CD14-positive monocyte (primary cell): ENCODE data around the gene GLYATL2. TPM values are rescaled to one million over a fixed set of nuclear protein-coding genes. Genes with fewer than 3 reads are reported as not detected.

Experiments
- DNase-seq, 3 donors: peaks; one replicate each; pipeline ENCODE4 v3.0.0-alpha.2; 2011 to 2022
- H2AFZ ChIP-seq: 2 replicates; pipeline ENCODE4 v1.6.0; 2012; ENCODE audit warnings: mild to moderate bottlenecking, low read depth, low read length, inconsistent platforms; ENCODE audit not compliant: insufficient read depth, poor library complexity, severe bottlenecking
- H3K27ac ChIP-seq, 2 donors: 1 replicate in 1 of 2; 2 replicates in 1 of 2; pipeline ENCODE4 v1.5.1; 2012 to 2013; ENCODE audit warnings: low read length in 2 of 2, control low read depth in 1 of 2, inconsistent platforms in 1 of 2, low read depth in 1 of 2, mild to moderate bottlenecking in 1 of 2
- H3K27me3 ChIP-seq, 2 donors: one replicate each; pipeline versions ENCODE4 v1.6.0 to v1.6.1; 2011 to 2013; ENCODE audit warnings: low read length in 2 of 2; ENCODE audit not compliant: control insufficient read depth in 2 of 2, insufficient read depth in 2 of 2
- H3K36me3 ChIP-seq, 2 donors: replicated peaks in 1 of 2; 1 replicate in 1 of 2; 2 replicates in 1 of 2; pipeline versions ENCODE4 v1.5.1 to v1.6.1; 2012 to 2013; ENCODE audit warnings: low read length in 2 of 2, control low read depth in 1 of 2, inconsistent platforms in 1 of 2, mild to moderate bottlenecking in 1 of 2; ENCODE audit not compliant: insufficient read depth in 2 of 2, control insufficient read depth in 1 of 2
- H3K4me1 ChIP-seq, 2 donors: 1 replicate in 1 of 2; 2 replicates in 1 of 2; pipeline versions ENCODE4 v1.5.1 to v1.6.1; 2012 to 2013; ENCODE audit warnings: low read length in 2 of 2, control low read depth in 1 of 2, inconsistent platforms in 1 of 2, mild to moderate bottlenecking in 1 of 2, moderate library complexity in 1 of 2; ENCODE audit not compliant: insufficient read depth in 2 of 2, control insufficient read depth in 1 of 2
- H3K4me2 ChIP-seq: replicated peaks from 2 replicates; pipeline ENCODE3; 2012; ENCODE audit warnings: low read length, moderate library complexity, mild to moderate bottlenecking; ENCODE audit not compliant: poor library complexity, severe bottlenecking; ENCODE audit errors: extremely low read depth
- H3K4me3 ChIP-seq, 3 experiments: fragments of 200-600 bp in 1 of 3; sonication (generic) in 1 of 3; replicated peaks in 1 of 3; 1 replicate in 2 of 3; 2 replicates in 1 of 3; pipeline ENCODE4 v1.5.1; 2011 to 2013; ENCODE audit warnings: low read length in 3 of 3, mild to moderate bottlenecking in 3 of 3, control low read depth in 2 of 3, low read depth in 2 of 3, inconsistent platforms in 1 of 3, moderate library complexity in 1 of 3
- H3K79me2 ChIP-seq: 2 replicates; pipeline ENCODE4 v1.6.0; 2012; ENCODE audit warnings: mild to moderate bottlenecking, control low read depth, inconsistent platforms, low read length, moderate library complexity; ENCODE audit not compliant: insufficient read depth
- H3K9ac ChIP-seq: 2 replicates; pipeline ENCODE4 v1.6.0; 2017; ENCODE audit warnings: low read length, mild to moderate bottlenecking; ENCODE audit not compliant: insufficient read depth, poor library complexity, severe bottlenecking
- H3K9me3 ChIP-seq, 2 donors: replicated peaks in 1 of 2; 1 replicate in 1 of 2; 2 replicates in 1 of 2; pipeline versions ENCODE4 v1.5.1 to v1.6.1; 2012 to 2013; ENCODE audit warnings: low read length in 2 of 2, control low read depth in 1 of 2; ENCODE audit not compliant: control insufficient read depth in 1 of 2, insufficient read depth in 1 of 2
- H4K20me1 ChIP-seq: 2 replicates; pipeline ENCODE4 v1.6.0; 2012; ENCODE audit warnings: mild to moderate bottlenecking, low read length, control low read depth, moderate library complexity; ENCODE audit not compliant: insufficient read depth
- H3K27ac Mint-ChIP-seq, 7 donors: one replicate each; pipeline ENCODE4 v1.8.0; 2020; ENCODE audit warnings: mild to moderate bottlenecking in 7 of 7, mixed read lengths in 7 of 7, moderate library complexity in 6 of 7, inconsistent platforms in 2 of 7
- H3K27me3 Mint-ChIP-seq, 3 donors: one replicate each; pipeline ENCODE4 v1.8.0; 2021 to 2022; ENCODE audit warnings: low read depth in 3 of 3, mild to moderate bottlenecking in 3 of 3, mixed read lengths in 3 of 3, moderate library complexity in 3 of 3, inconsistent platforms in 1 of 3
- H3K36me3 Mint-ChIP-seq, 2 donors: one replicate each; pipeline ENCODE4 v1.8.0; 2020; ENCODE audit warnings: mixed read lengths in 2 of 2, inconsistent platforms in 1 of 2, mild to moderate bottlenecking in 1 of 2
- H3K4me1 Mint-ChIP-seq: one replicate; pipeline ENCODE4 v1.8.0; 2020; ENCODE audit warnings: mild to moderate bottlenecking, mixed read lengths
- H3K4me3 Mint-ChIP-seq, 2 donors: one replicate each; pipeline ENCODE4 v1.8.0; 2020; ENCODE audit warnings: mild to moderate bottlenecking in 2 of 2, mixed read lengths in 2 of 2, moderate library complexity in 1 of 2
- H3K9me3 Mint-ChIP-seq, 7 donors: one replicate each; pipeline ENCODE4 v1.8.0; 2020 to 2022; ENCODE audit warnings: mixed read lengths in 7 of 7, mild to moderate bottlenecking in 6 of 7, moderate library complexity in 6 of 7, inconsistent platforms in 2 of 7
- WGBS: methylation state at CpG from one replicate; pipeline ENCODE4 v1.1.5; 2013; ENCODE audit warnings: missing lambda C conversion rate; ENCODE audit not compliant: insufficient coverage; 5-methylcytosine and 5-hydroxymethylcytosine counted together
- intact Hi-C, 2 donors: fragments of 100-400 bp; cut with micrococcal nuclease; formaldehyde crosslinking; loops; one replicate each; pipeline versions ENCODE4 v1.15.0 to v1.15.1; 2023
- polyA plus RNA-seq, 3 donors: library from polyadenylated mRNA; depleted of rRNA in 1 of 3; unstranded in 2 of 3; stranded (reverse) in 1 of 3; fragments of 300-500 nt in 2 of 3; fragments of >200 nt in 1 of 3; fragmentation: Illumina TruSeq in 2 of 3; gene quantifications; 1 replicate in 2 of 3; 2 replicates in 1 of 3; pipeline ENCODE4 v1.2.3, GENCODE V29; 2012 to 2021
- TF ChIP-seq, protein P1 (sequence below): fragments of 200-600 bp; IDR thresholded peaks from one replicate; pipeline ENCODE4 v1.8.0; 2022; ENCODE audit warnings: antibody characterized with exemption, mild to moderate bottlenecking

Gene GLYATL2
- polyA plus RNA-seq, 3 donors, result not detected

DNA sequence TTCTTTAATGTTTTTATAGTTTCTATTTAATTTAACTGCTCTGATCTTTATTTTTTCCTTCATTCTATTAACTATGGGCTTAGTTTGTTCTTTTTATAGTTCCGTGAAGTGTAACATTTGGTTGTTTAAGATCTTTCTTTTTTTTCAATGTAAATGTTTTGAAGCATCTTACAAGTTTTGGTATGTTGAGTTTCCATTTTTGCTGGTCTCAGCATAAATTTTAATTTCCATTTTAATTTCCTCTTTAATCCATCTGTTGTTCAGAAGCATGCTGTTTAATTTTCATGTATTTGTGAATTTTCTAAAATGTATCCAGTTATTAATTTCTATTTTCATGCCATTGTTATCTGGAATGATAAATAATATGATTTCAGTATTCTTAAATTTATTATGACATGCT is 17.0 kb upstream of the GLYATL2 start:
- Mint-ChIP-seq H3K27ac (no peak overlapping the region), H3K9me3 (peaks cover 12 to 22% (median 15%) of the 10 kb centered on the region in 7 donors), H3K27me3 (peaks cover 4 to 10% (median 5%) of the 10 kb centered on the region in 3 donors), H3K4me3 (no peak overlapping the region), H3K36me3 (no peaks in the 10 kb centered on the region), H3K4me1 (no peaks in the 10 kb centered on the region)
- peaks cover 5 to 13% of the 10 kb centered on the region in 2 donors for H3K9me3 ChIP-seq
- H3K27ac ChIP-seq, result no peak overlapping the region
- no peak overlapping the region for H3K4me3 ChIP-seq
- TF ChIP-seq, protein P1, sequence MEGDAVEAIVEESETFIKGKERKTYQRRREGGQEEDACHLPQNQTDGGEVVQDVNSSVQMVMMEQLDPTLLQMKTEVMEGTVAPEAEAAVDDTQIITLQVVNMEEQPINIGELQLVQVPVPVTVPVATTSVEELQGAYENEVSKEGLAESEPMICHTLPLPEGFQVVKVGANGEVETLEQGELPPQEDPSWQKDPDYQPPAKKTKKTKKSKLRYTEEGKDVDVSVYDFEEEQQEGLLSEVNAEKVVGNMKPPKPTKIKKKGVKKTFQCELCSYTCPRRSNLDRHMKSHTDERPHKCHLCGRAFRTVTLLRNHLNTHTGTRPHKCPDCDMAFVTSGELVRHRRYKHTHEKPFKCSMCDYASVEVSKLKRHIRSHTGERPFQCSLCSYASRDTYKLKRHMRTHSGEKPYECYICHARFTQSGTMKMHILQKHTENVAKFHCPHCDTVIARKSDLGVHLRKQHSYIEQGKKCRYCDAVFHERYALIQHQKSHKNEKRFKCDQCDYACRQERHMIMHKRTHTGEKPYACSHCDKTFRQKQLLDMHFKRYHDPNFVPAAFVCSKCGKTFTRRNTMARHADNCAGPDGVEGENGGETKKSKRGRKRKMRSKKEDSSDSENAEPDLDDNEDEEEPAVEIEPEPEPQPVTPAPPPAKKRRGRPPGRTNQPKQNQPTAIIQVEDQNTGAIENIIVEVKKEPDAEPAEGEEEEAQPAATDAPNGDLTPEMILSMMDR, result no peak
- no peaks in the 10 kb centered on the region for H3K27me3 ChIP-seq
- H3K79me2 ChIP-seq, result no peaks in the 10 kb centered on the region
- no peak overlapping the region for H3K9ac ChIP-seq
- no peak overlapping the region for H2AFZ ChIP-seq
- no peak overlapping the region for H3K4me2 ChIP-seq
- WGBS, result no CpG with 5 or more reads among the region's 1 CpG
- H4K20me1 ChIP-seq, result no peaks in the 10 kb centered on the region
- intact Hi-C loops, result no loop called here
- no peak for DNase-seq
- H3K4me1 ChIP-seq, result no peaks in the 10 kb centered on the region
- H3K36me3 ChIP-seq, result no peaks in the 10 kb centered on the region

DNA sequence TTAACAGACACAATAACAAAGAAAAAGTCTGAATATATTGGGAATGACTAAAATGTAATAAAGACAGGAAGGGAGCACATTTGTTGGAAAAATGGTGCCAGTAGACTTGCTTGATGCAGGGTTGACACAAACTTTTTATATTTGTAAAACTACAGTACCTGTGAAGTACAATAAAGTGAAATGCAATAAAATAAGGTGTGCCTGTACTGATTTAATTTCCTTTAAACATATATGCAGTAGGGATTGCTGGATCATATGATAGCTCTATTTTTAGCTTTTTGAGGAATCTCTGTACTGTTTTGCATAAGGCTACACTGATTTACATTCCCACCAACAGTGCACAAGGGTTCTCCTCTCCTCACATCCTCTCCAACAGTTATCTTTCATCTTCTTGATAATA is 12.3 kb upstream of the GLYATL2 start:
- Histone ChIP-seq H2AFZ (no peak overlapping the region), H3K4me3 (no peak overlapping the region), H3K4me2 (no peak overlapping the region), H3K27me3 (no peaks in the 10 kb centered on the region), H4K20me1 (no peaks in the 10 kb centered on the region), H3K9ac (no peak overlapping the region), H3K79me2 (no peaks in the 10 kb centered on the region), H3K9me3 (no peaks in the 10 kb centered on the region), H3K36me3 (no peaks in the 10 kb centered on the region), H3K4me1 (no peaks in the 10 kb centered on the region), H3K27ac (no peak overlapping the region)
- Mint-ChIP-seq H3K36me3 (no peaks in the 10 kb centered on the region), H3K27me3 (peaks cover 0 to 6% (median 5%) of the 10 kb centered on the region in 3 donors), H3K27ac (no peak overlapping the region), H3K9me3 (peaks cover 2 to 10% (median 5%) of the 10 kb centered on the region in 7 donors), H3K4me3 (no peak overlapping the region), H3K4me1 (no peaks in the 10 kb centered on the region)
- TF ChIP-seq, protein P1, result no peak
- intact Hi-C loops, result no loop called here
- no peak for DNase-seq
